Astrocyte (in vitro differentiated cells and primary cell): ENCODE results near the gene MFAP1. TPM values are rescaled to one million over a fixed set of nuclear protein-coding genes. Genes with fewer than 3 reads are reported as not detected.
"Not testable (repeated sequence)": the region's sequence is repeated elsewhere in the genome, so short reads cannot be mapped to it uniquely, and the experiment has no call there.

Source experiments
- DNase-seq: peaks from one replicate; pipeline ENCODE4 v3.0.0-alpha.2; 2010; ENCODE audit warnings: low read depth
- FAIRE-seq: peaks from 2 replicates; lab custom pipeline; 2011; peaks lifted over from hg19 to GRCh38; lab: Jason Lieb, UNC
- H2AFZ ChIP-seq: 2 replicates; pipeline ENCODE4 v1.6.0; 2012; ENCODE audit warnings: low read depth, low read length, inconsistent platforms
- H3K27ac ChIP-seq: 2 replicates; pipeline ENCODE4 v1.5.1; 2011; ENCODE audit warnings: low read depth, low read length, inconsistent platforms
- H3K27me3 ChIP-seq: 2 replicates; pipeline ENCODE4 v1.6.0; 2011; ENCODE audit warnings: low read length, inconsistent platforms; ENCODE audit not compliant: insufficient read depth
- H3K36me3 ChIP-seq: 2 replicates; pipeline ENCODE4 v1.5.1; 2011; ENCODE audit warnings: low read length, inconsistent platforms; ENCODE audit not compliant: insufficient read depth
- H3K4me1 ChIP-seq: 2 replicates; pipeline ENCODE4 v1.5.1; 2011; ENCODE audit warnings: low read length, inconsistent platforms; ENCODE audit not compliant: insufficient read depth
- H3K4me2 ChIP-seq: 2 replicates; pipeline ENCODE4 v1.6.0; 2012; ENCODE audit warnings: low read length, inconsistent platforms
- H3K4me3 ChIP-seq: 2 replicates; pipeline ENCODE4 v1.5.1; 2011; ENCODE audit warnings: low read depth, mild to moderate bottlenecking, low read length, inconsistent platforms; ENCODE audit not compliant: insufficient read depth
- H3K79me2 ChIP-seq: 2 replicates; pipeline ENCODE4 v1.6.0; 2012; ENCODE audit warnings: mild to moderate bottlenecking, low read length, inconsistent platforms; ENCODE audit not compliant: insufficient read depth
- H3K9ac ChIP-seq: 2 replicates; pipeline ENCODE4 v1.6.0; 2012; ENCODE audit warnings: mild to moderate bottlenecking, low read length, inconsistent platforms
- H3K9me3 ChIP-seq: 2 replicates; pipeline ENCODE4 v1.5.1; 2012; ENCODE audit warnings: low read depth, mild to moderate bottlenecking, low read length, inconsistent platforms; ENCODE audit not compliant: insufficient read depth
- H4K20me1 ChIP-seq: 2 replicates; pipeline ENCODE4 v1.6.0; 2012; ENCODE audit warnings: low read length, inconsistent platforms; ENCODE audit not compliant: insufficient read depth
- H3K27ac Mint-ChIP-seq: one replicate; pipeline ENCODE4 v1.8.0; 2021; ENCODE audit warnings: mild to moderate bottlenecking, mixed read lengths; ENCODE audit not compliant: unreplicated experiment
- H3K27me3 Mint-ChIP-seq: one replicate; pipeline ENCODE4 v1.8.0; 2021; ENCODE audit warnings: low read depth, mixed read lengths; ENCODE audit not compliant: unreplicated experiment
- H3K36me3 Mint-ChIP-seq: one replicate; pipeline ENCODE4 v1.8.0; 2021; ENCODE audit warnings: low read depth, mixed read lengths; ENCODE audit not compliant: unreplicated experiment
- H3K4me1 Mint-ChIP-seq: one replicate; pipeline ENCODE4 v1.8.0; 2021; ENCODE audit warnings: low read depth, mixed read lengths; ENCODE audit not compliant: unreplicated experiment
- H3K4me3 Mint-ChIP-seq: one replicate; pipeline ENCODE4 v1.8.0; 2021; ENCODE audit warnings: mild to moderate bottlenecking, moderate library complexity, mixed read lengths; ENCODE audit not compliant: unreplicated experiment
- H3K9me3 Mint-ChIP-seq: one replicate; pipeline ENCODE4 v1.8.0; 2021; ENCODE audit warnings: mild to moderate bottlenecking, mixed read lengths; ENCODE audit not compliant: unreplicated experiment
- EZH2 ChIP-seq: IDR thresholded peaks from 2 replicates; pipeline ENCODE4 v1.6.1; 2012; ENCODE audit warnings: mild to moderate bottlenecking, low read length, inconsistent platforms; ENCODE audit not compliant: insufficient read depth
- total RNA-seq: library from RNA; stranded (reverse); gene quantifications from 2 replicates; pipeline ENCODE4 v1.2.1, GENCODE V29; 2021
- TF ChIP-seq, protein P1 (sequence below): IDR thresholded peaks from 2 replicates; pipeline ENCODE4 v1.5.1; 2011; ENCODE audit warnings: low read depth, mild to moderate bottlenecking, inconsistent platforms, low read length, moderate library complexity; ENCODE audit not compliant: insufficient read depth

MFAP1 gene
- total RNA-seq, 1 donor from 2014 or later = 33.1 TPM

DNA sequence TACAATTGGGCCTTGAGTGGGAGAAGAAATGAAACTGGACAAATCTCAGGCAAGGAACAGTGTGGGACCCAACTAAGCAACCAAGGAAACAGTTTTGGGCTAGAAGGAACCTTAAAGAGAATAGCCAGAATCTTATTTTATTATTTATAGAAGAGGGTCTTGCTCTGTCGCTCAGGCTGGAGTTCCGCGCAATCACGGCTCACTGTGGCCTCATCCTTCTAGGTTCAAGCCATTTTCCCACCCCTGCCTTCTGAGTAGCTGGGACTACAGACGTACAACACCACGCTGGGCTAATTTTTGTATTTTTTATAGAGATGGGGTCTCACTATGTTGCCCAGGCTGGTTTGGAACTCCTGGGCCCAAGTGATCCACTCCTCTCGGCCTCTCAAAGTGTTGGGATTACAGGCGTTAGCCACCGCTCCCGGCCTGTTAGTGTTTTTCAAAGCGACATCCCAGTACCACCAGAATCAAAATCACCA, 1.6 kb upstream of the MFAP1 start:
- H3K4me3 Mint-ChIP-seq = no peak overlapping the region
- H3K9me3 Mint-ChIP-seq = no peaks in the 10 kb centered on the region
- H3K27ac Mint-ChIP-seq = no peak overlapping the region
- Histone ChIP-seq H2AFZ (no peak overlapping the region), H3K27me3 (no peaks in the 10 kb centered on the region), H3K27ac (no peak overlapping the region), H3K4me1 (peaks cover 12% of the 10 kb centered on the region), H3K4me3 (no peak overlapping the region), H3K36me3 (no peaks in the 10 kb centered on the region), H3K4me2 (peak overlapping the region; percentile 95), H3K9ac (no peak overlapping the region), H3K79me2 (peaks cover 41% of the 10 kb centered on the region), H4K20me1 (peaks cover 5% of the 10 kb centered on the region), H3K9me3 (no peaks in the 10 kb centered on the region)
- no peaks in the 10 kb centered on the region for H3K27me3 Mint-ChIP-seq
- H3K4me1 Mint-ChIP-seq = peaks cover 9% of the 10 kb centered on the region
- DNase-seq (no peak), FAIRE-seq (no peak)
- peaks cover 2% of the 10 kb centered on the region for H3K36me3 Mint-ChIP-seq
- TF ChIP-seq, protein P1, sequence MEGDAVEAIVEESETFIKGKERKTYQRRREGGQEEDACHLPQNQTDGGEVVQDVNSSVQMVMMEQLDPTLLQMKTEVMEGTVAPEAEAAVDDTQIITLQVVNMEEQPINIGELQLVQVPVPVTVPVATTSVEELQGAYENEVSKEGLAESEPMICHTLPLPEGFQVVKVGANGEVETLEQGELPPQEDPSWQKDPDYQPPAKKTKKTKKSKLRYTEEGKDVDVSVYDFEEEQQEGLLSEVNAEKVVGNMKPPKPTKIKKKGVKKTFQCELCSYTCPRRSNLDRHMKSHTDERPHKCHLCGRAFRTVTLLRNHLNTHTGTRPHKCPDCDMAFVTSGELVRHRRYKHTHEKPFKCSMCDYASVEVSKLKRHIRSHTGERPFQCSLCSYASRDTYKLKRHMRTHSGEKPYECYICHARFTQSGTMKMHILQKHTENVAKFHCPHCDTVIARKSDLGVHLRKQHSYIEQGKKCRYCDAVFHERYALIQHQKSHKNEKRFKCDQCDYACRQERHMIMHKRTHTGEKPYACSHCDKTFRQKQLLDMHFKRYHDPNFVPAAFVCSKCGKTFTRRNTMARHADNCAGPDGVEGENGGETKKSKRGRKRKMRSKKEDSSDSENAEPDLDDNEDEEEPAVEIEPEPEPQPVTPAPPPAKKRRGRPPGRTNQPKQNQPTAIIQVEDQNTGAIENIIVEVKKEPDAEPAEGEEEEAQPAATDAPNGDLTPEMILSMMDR = no peak
- TF ChIP-seq EZH2 = no peak

DNA sequence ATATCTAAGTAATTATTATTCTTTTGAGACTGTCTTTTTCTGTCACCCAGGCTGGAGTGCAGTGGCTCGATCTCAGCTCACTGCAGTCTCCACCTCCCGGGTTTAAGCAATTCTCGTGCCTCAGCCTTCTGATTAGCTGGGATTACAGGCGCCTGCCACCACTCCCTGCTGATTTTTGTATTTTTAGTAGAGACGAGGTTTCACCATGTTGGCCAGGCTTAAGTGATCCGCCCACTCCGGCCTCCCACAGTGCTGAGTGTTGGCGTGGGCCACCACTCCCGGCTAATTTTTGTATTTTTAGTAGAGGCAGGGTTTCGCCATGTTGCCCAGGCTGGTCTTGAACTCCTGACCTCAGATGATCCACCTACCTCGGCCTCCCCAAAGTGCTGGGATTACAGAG, 815 bp upstream of the MFAP1 start:
- H3K4me2 ChIP-seq, DNase-seq, H3K27ac Mint-ChIP-seq, H3K4me3 Mint-ChIP-seq, H3K9me3 Mint-ChIP-seq, FAIRE-seq, H3K27ac ChIP-seq, H3K4me1 Mint-ChIP-seq, H3K27me3 ChIP-seq, H3K9me3 ChIP-seq, H3K9ac ChIP-seq, H2AFZ ChIP-seq, H3K36me3 Mint-ChIP-seq, H3K36me3 ChIP-seq, H3K27me3 Mint-ChIP-seq, H3K4me3 ChIP-seq: not testable (repeated sequence)
- Histone ChIP-seq H3K4me1 (peaks cover 12% of the 10 kb centered on the region), H4K20me1 (peaks cover 10% of the 10 kb centered on the region), H3K79me2 (peaks cover 48% of the 10 kb centered on the region)

GRCh38 chr15:43821505-43821904, 3.0 kb downstream of the MFAP1 start:
- peaks cover 9% of the 10 kb centered on the region for H3K4me1 Mint-ChIP-seq
- peaks cover 25% of the 10 kb centered on the region for H4K20me1 ChIP-seq
- H3K9me3 Mint-ChIP-seq = no peaks in the 10 kb centered on the region
- peaks cover 7% of the 10 kb centered on the region for H3K4me1 ChIP-seq
- H3K79me2 ChIP-seq = peaks cover 69% of the 10 kb centered on the region
- no peak for FAIRE-seq
- H3K4me3 Mint-ChIP-seq = peak overlapping the region; percentile 68
- H3K27me3 ChIP-seq = no peaks in the 10 kb centered on the region
- H3K27ac Mint-ChIP-seq = peak overlapping the region; percentile 87
- H3K36me3 Mint-ChIP-seq = peaks cover 4% of the 10 kb centered on the region
- no peaks in the 10 kb centered on the region for H3K27me3 Mint-ChIP-seq
- H3K4me2 ChIP-seq = peak overlapping the region; percentile 20
- H3K36me3 ChIP-seq = peaks cover 10% of the 10 kb centered on the region
- H2AFZ ChIP-seq = no peak overlapping the region
- TF ChIP-seq EZH2 = no peak
- TF ChIP-seq, protein P1 = no peak
- no peaks in the 10 kb centered on the region for H3K9me3 ChIP-seq
- H3K27ac ChIP-seq = no peak overlapping the region
- no peak overlapping the region for H3K4me3 ChIP-seq
- no peak overlapping the region for H3K9ac ChIP-seq
- DNase-seq = no peak

GRCh38 chr15:43815064-43815463, 9.4 kb downstream of the MFAP1 start:
- peaks cover 20% of the 10 kb centered on the region for H4K20me1 ChIP-seq
- peaks cover 16% of the 10 kb centered on the region for H3K36me3 Mint-ChIP-seq
- peaks cover 28% of the 10 kb centered on the region for H3K79me2 ChIP-seq
- not testable (repeated sequence) for DNase-seq, H3K9me3 Mint-ChIP-seq, H3K27ac ChIP-seq, H3K9ac ChIP-seq, H3K27me3 ChIP-seq, H3K27ac Mint-ChIP-seq, H3K4me3 ChIP-seq, H3K4me1 ChIP-seq, FAIRE-seq, H3K4me2 ChIP-seq, H3K27me3 Mint-ChIP-seq, H3K4me3 Mint-ChIP-seq, H3K4me1 Mint-ChIP-seq, H3K9me3 ChIP-seq, H2AFZ ChIP-seq
- H3K36me3 ChIP-seq = peaks cover 40% of the 10 kb centered on the region
